ENCODE data around the gene ADGRG3.

ADGRG3 gene

DNA sequence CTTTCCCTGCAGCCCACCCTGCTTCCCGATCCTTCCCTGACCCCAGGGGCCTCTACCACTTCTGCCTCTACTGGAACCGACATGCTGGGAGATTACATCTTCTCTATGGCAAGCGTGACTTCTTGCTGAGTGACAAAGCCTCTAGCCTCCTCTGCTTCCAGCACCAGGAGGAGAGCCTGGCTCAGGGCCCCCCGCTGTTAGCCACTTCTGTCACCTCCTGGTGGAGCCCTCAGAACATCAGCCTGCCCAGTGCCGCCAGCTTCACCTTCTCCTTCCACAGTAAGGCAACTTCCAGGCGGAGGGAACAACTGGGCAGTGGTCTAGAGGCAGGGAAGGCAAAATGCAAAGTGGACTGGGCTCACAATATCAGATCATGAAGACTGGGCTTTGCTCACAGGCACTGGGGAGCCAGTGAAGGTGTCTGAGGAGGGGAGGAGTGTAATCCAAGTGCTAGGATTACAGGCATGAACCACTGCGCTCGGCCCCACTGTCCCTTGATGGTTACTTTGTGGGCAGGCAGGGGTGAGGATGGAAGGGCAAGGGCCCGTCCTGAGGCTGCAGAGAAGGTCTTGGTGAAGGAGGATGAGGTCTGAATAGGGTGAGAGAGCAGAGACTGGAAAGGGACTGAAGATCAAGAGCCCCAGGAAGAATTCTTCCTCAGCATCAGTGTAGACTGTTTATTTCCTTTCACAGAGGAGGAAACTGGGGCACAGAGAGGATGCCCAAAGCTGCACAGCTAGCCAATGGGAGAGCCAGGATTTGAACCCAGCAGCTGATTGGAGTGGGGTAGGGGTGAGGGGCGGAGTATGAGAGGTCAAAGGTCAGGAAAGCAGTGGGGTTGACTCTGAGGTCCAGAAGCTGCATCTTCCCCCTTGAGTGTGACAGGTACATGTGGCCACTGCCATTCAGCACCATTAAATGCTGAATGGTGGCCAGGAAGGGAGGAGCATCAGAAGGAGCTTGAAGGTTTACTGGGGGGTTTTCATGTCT lies 16.5 kb upstream of the ADGRG3 start:
- TF ChIP-seq CTCF (IDR thresholded peaks at IDR 0.05), result no peak

DNA sequence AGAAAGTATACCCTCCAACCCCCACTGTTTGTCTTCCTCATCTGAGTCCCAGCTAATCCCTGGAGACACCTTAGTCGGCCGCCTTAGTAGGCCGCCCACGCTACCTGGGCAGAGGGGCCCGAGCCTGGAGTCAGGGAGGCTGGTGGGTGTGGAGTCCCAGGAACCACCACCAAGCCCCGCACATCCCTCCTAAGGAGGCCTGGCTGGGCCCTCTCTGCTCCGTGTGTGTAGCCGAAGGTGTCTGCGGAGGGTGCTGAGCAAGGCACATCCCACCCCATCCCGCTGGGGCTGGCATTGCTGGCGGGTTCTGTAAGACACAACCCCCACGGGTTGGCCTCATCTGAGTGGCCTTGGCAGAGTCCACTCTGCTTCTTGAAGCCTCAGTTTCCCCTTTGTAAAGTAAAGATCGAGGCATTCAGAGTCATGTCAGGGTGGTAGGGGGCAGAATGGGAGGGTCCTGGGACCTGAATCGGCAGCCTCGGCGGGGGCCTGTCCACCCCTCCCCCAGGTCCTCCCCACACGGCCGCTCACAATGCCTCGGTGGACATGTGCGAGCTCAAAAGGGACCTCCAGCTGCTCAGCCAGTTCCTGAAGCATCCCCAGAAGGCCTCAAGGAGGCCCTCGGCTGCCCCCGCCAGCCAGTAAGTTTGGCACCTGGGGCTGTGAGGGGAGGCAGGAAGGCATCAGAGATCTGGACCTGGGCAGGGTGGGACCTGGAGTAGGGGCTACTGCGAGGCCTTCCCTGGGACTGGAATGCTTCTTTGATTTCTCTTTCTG lies 15.2 kb upstream of the ADGRG3 start:
- TF ChIP-seq CTCF (IDR thresholded peaks at IDR 0.05), result no peak

DNA sequence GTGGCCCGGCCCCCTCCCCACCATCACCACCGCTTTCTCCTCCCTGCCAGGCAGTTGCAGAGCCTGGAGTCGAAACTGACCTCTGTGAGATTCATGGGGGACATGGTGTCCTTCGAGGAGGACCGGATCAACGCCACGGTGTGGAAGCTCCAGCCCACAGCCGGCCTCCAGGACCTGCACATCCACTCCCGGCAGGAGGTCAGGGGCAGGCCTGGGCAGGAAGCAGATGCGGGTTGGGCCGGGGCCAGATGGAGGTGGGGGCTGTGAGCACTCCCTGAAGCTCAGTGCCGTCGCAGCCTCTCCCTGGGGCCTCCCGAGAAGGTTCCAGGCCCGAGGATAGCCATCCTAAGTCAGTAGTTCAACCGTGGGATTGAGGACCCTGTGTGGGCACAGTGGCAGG lies 14.2 kb upstream of the ADGRG3 start:
- TF ChIP-seq CTCF (IDR thresholded peaks at IDR 0.05), result no peak

- no peak for TF ChIP-seq CTCF (IDR thresholded peaks at IDR 0.05)
These were observed 11.7 kb upstream of the ADGRG3 start for GRCh38 chr16:57656342-57656955.

DNA sequence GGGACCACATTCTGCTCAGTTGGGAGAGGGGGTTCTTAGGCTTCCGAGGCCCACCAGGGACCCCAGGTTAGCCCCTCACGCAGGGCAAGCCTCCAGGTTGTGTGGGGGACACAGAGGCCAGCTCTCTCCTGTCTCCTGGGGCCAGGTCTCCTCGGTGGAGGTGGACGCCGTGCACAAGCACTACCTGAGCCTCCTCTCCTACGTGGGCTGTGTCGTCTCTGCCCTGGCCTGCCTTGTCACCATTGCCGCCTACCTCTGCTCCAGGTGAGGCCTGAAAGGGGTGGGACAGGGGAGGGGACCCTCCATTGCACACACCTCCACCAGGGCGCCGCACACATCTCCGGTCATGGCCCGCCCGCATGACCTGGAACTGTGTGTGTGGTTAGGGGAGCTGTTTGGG lies 10.9 kb upstream of the ADGRG3 start:
- no peak for TF ChIP-seq CTCF (IDR thresholded peaks at IDR 0.05)

GRCh38 chr16:57658130-57658877 lies 9.8 kb upstream of the ADGRG3 start:
- TF ChIP-seq CTCF (IDR thresholded peaks at IDR 0.05), result no peak

All from LNCAP (cell line).